ENCODE measurements around the gene SBK3. TPM values are rescaled to one million over a fixed set of nuclear protein-coding genes. Genes with fewer than 3 reads are reported as not detected.
A peak's percentile ranks its signal among the peaks of the same experiment; 100 is the strongest.

SBK3 gene
- total RNA-seq, 2 experiments from 2014 or later, result not detected

DNA sequence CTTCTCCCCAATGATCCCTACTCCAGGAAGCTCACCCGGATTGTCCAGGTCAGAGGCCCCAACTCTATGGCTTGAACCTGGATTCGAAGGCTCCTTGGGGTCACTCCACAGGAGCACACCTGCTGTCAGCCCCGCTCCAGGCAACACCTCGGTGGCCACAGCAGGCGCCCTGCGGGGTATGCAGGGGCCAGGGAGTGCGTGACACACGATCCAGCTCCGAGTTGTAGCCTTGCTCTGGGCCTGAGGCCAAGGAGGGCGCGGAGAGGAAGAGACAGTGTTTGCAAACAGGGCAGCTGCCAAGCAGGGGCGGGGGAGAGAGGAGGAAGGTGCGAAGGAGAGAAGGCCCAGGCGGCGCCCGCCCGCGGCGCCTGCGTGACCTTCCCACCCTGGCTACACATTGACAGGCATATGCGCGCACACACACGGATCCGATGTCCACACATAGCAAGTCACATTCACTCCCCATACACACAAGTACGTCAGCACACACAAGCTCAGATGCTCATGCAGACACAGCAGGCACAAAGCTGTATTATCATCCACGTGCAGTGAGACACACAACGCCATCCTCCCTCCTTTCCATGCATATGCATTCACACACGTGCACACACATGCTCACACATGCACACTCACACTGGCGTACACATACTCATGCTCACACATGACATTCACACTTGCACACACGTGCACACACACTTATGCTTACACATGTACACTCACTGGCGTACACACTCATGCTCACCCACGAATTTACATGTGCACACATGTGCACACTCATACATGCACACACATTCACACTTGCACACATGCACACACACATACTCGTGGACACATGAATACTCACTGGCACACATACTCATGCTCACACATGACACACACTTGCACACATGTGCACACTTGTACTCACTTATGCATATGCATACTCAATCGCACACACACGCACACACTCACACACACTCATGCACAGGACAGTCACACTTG lies 18.8 kb downstream of the SBK3 start:
- H3K4me3 ChIP-seq (ENCODE audit: low read length), result no peak overlapping the region
- POLR2A ChIA-PET, result interaction anchor here (1.2 to 1.5 kb wide), 4 partner anchors 73 to 108 kb away, joined by 3 to 5 read pairs (median 4); partner anchors contain the start of genes FIZ1, ZNF784 and ZNF865
- Mint-ChIP-seq H3K36me3 (ENCODE audit: low read depth) (no peaks in the 10 kb centered on the region), H3K27me3 (no peaks in the 10 kb centered on the region), H3K4me3 (no peak overlapping the region), H3K9me3 (no peaks in the 10 kb centered on the region), H3K27ac (no peak overlapping the region), H3K4me1 (ENCODE audit: low read depth) (no peaks in the 10 kb centered on the region)
- intact Hi-C loops (cut with DNase I, micrococcal nuclease), result no loop called here
- H3K27me3 ChIP-seq (ENCODE audit: control insufficient read depth in 1 of 2, insufficient read depth in 2 of 2, low read length in 2 of 2), result no peaks in the 10 kb centered on the region
- TF ChIP-seq, protein P1, sequence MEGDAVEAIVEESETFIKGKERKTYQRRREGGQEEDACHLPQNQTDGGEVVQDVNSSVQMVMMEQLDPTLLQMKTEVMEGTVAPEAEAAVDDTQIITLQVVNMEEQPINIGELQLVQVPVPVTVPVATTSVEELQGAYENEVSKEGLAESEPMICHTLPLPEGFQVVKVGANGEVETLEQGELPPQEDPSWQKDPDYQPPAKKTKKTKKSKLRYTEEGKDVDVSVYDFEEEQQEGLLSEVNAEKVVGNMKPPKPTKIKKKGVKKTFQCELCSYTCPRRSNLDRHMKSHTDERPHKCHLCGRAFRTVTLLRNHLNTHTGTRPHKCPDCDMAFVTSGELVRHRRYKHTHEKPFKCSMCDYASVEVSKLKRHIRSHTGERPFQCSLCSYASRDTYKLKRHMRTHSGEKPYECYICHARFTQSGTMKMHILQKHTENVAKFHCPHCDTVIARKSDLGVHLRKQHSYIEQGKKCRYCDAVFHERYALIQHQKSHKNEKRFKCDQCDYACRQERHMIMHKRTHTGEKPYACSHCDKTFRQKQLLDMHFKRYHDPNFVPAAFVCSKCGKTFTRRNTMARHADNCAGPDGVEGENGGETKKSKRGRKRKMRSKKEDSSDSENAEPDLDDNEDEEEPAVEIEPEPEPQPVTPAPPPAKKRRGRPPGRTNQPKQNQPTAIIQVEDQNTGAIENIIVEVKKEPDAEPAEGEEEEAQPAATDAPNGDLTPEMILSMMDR (IDR thresholded peaks at IDR 0.05), result no peak
- ATAC-seq (ENCODE audit: poor library complexity), result peak; percentile 74
- no peak overlapping the region for H3K27ac ChIP-seq (ENCODE audit: low read depth in 1 of 2, low read length in 2 of 2)
- H3K36me3 ChIP-seq (ENCODE audit: insufficient read depth, low read length), result no peaks in the 10 kb centered on the region
- no peaks in the 10 kb centered on the region for H3K9me3 ChIP-seq (ENCODE audit: control insufficient read depth in 1 of 2, insufficient read depth in 1 of 2, low read length in 2 of 2)
- peak in 5 of 14 experiments; percentile 8 to 27 (median 13) for DNase-seq
- H3K4me1 ChIP-seq (ENCODE audit: insufficient read depth, low read length), result no peaks in the 10 kb centered on the region
- CTCF ChIA-PET, result no interaction called here

DNA sequence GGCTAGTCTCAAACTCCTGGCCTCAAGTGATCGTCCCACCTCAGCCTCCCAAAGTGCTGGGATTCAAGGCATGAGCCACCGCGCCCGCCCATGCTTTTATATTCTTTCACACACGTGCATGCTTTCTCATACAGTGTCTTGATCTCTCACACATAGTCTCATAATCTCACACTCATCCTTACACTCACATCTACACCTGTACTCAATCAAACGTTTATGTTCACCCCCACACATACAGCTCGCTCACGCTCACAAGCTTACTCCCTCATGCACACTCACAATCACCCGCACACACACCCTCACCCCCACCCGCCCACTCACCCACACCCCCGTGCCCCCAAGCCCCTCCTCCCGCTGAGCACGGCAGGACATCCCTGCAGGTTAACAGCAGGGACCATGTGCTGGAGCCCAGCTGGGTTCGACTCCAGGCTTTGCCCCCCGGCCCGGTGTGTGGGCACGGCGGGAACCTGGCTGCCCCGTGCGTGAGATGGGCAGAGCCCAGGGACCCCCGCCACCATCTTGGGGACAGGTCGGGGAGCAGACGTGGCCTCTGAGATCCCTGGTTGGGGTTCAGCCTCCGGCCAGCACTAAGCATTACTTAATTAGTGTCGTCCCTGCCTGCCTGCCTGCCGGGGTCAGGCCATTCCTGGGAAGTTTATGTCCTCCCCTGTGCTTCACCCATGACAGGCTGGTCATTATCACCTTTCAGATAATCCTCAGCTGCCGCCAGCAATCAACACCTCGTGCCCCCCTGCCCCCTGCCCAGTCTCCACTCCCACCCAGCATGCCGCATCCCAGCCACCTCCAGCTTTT lies 19.8 kb downstream of the SBK3 start:
- H3K4me3 Mint-ChIP-seq, result no peak overlapping the region
- DNase-seq (no peak), ATAC-seq (ENCODE audit: poor library complexity) (no peak)
- H3K4me3 ChIP-seq (ENCODE audit: low read length), result no peak overlapping the region
- TF ChIP-seq, protein P1 (IDR thresholded peaks at IDR 0.05), result no peak
- CTCF ChIA-PET, result no interaction called here
- H3K9me3 ChIP-seq (ENCODE audit: control insufficient read depth in 1 of 2, insufficient read depth in 1 of 2, low read length in 2 of 2), result no peaks in the 10 kb centered on the region
- intact Hi-C loops (cut with DNase I, micrococcal nuclease), result no loop called here
- H3K36me3 ChIP-seq (ENCODE audit: insufficient read depth, low read length), result no peaks in the 10 kb centered on the region
- POLR2A ChIA-PET, result interaction anchor here (1.2 to 1.5 kb wide), 4 partner anchors 74 to 109 kb away, joined by 3 to 5 read pairs (median 4); partner anchors contain the start of genes FIZ1, ZNF784 and ZNF865
- no peaks in the 10 kb centered on the region for H3K4me1 Mint-ChIP-seq (ENCODE audit: low read depth)
- H3K27me3 ChIP-seq (ENCODE audit: control insufficient read depth in 1 of 2, insufficient read depth in 2 of 2, low read length in 2 of 2), result no peaks in the 10 kb centered on the region
- no peaks in the 10 kb centered on the region for H3K9me3 Mint-ChIP-seq
- no peaks in the 10 kb centered on the region for H3K36me3 Mint-ChIP-seq (ENCODE audit: low read depth)
- no peak overlapping the region for H3K27ac Mint-ChIP-seq
- H3K27ac ChIP-seq (ENCODE audit: low read depth in 1 of 2, low read length in 2 of 2), result no peak overlapping the region
- no peaks in the 10 kb centered on the region for H3K27me3 Mint-ChIP-seq
- no peaks in the 10 kb centered on the region for H3K4me1 ChIP-seq (ENCODE audit: insufficient read depth, low read length)

DNA sequence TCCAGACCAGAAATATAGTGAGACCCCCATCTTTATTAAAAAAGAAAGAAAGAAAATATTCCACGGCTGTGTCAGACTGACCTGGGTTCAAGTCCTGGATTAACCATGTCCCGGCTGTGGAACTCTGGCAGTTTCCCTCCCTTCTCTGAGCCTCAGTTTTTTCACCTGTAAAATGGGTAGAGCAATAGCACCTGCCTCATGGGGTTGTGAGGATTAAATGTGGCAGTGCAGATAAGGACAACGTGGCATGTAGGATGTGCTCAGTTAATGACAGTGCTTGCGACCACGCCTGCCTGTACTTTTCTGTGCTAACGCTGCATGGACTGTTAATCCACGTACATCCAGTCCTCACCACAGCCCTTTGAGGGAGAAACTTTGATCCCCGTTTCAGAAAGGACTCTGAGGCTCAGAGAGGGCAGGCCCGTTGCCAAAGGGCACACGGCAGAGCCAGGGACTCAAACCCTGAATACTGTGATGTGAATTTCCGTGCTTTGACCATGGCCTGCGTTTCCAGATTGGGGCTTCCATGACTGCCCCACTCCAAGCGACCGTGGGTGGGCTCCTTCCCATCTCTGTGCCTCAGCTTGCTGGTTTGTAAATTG lies 24.6 kb downstream of the SBK3 start:
- intact Hi-C loops (cut with DNase I, micrococcal nuclease), result no loop called here
- Histone ChIP-seq H3K27ac (ENCODE audit: low read depth in 1 of 2, low read length in 2 of 2) (no peak overlapping the region), H3K4me1 (ENCODE audit: insufficient read depth, low read length) (peaks cover 11% of the 10 kb centered on the region), H3K36me3 (ENCODE audit: insufficient read depth, low read length) (no peaks in the 10 kb centered on the region), H3K27me3 (ENCODE audit: control insufficient read depth in 1 of 2, insufficient read depth in 2 of 2, low read length in 2 of 2) (no peaks in the 10 kb centered on the region), H3K4me3 (ENCODE audit: low read length) (no peak overlapping the region), H3K9me3 (ENCODE audit: control insufficient read depth in 1 of 2, insufficient read depth in 1 of 2, low read length in 2 of 2) (no peaks in the 10 kb centered on the region)
- no peaks in the 10 kb centered on the region for H3K36me3 Mint-ChIP-seq (ENCODE audit: low read depth)
- no peaks in the 10 kb centered on the region for H3K9me3 Mint-ChIP-seq
- no peaks in the 10 kb centered on the region for H3K27me3 Mint-ChIP-seq
- H3K27ac Mint-ChIP-seq, result no peak overlapping the region
- no peak overlapping the region for H3K4me3 Mint-ChIP-seq
- no peak for ATAC-seq (ENCODE audit: poor library complexity)
- no peak for DNase-seq
- POLR2A ChIA-PET, result no interaction called here
- CTCF ChIA-PET, result no interaction called here
- H3K4me1 Mint-ChIP-seq (ENCODE audit: low read depth), result peaks cover 4% of the 10 kb centered on the region
- TF ChIP-seq, protein P1 (IDR thresholded peaks at IDR 0.05), result no peak

Data from CD4-positive, alpha-beta T cell (primary cell).